Suprapubic skin (tissue), 4 donors: Measurements from ENCODE around the gene SMARCC1.

Experiments
- POLR2A ChIP-seq, 2 donors: fragments of 450-650 bp; IDR thresholded peaks; one replicate each; pipeline ENCODE4 v1.6.1; 2017; ENCODE audit warnings: antibody characterized with exemption in 2 of 2, mild to moderate bottlenecking in 2 of 2, moderate library complexity in 2 of 2
- POLR2AphosphoS5 ChIP-seq, 3 donors: sonication (generic); formaldehyde crosslinking; IDR thresholded peaks; one replicate each; pipeline ENCODE4 v1.6.1; 2017; ENCODE audit warnings: antibody characterized with exemption in 3 of 3
- TF ChIP-seq, protein P1 (sequence below), 2 donors: fragments of 200-600 bp in 1 of 2; fragments of 450-650 bp in 1 of 2; sonication (generic) in 1 of 2; IDR thresholded peaks; one replicate each; pipeline ENCODE4 v1.5.1; 2016 to 2019; ENCODE audit warnings: antibody characterized with exemption in 2 of 2, mild to moderate bottlenecking in 1 of 2, moderate library complexity in 1 of 2

DNA sequence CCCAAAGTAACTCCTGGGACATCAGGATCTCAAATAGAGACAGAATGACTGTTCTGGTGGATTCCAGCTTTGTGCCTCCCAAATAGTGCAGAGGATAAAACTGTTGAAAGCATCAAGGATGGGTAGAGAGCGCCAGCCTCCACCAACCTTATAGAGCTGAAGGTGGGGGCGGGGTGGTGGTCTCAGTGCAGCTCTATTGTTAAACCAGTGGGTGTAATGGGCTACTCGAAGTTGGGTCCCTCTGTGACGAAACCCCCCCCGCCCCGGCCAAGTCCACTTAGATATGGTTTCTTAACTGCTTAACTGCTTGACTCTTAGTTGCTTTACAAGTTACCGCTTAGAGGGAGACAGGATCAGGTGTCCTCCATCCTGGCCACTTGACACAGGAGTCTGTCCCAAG lies 43.9 kb upstream of the SMARCC1 start:
- TF ChIP-seq, protein P1, sequence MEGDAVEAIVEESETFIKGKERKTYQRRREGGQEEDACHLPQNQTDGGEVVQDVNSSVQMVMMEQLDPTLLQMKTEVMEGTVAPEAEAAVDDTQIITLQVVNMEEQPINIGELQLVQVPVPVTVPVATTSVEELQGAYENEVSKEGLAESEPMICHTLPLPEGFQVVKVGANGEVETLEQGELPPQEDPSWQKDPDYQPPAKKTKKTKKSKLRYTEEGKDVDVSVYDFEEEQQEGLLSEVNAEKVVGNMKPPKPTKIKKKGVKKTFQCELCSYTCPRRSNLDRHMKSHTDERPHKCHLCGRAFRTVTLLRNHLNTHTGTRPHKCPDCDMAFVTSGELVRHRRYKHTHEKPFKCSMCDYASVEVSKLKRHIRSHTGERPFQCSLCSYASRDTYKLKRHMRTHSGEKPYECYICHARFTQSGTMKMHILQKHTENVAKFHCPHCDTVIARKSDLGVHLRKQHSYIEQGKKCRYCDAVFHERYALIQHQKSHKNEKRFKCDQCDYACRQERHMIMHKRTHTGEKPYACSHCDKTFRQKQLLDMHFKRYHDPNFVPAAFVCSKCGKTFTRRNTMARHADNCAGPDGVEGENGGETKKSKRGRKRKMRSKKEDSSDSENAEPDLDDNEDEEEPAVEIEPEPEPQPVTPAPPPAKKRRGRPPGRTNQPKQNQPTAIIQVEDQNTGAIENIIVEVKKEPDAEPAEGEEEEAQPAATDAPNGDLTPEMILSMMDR (IDR thresholded peaks at IDR 0.05): no peak
- TF ChIP-seq POLR2A (IDR thresholded peaks at IDR 0.05) (no peak), POLR2AphosphoS5 (IDR thresholded peaks at IDR 0.05) (no peak)
